Cardiac muscle cell (in vitro differentiated cells and primary cell): ENCODE measurements around the gene PICALM. TPM values are rescaled to one million over a fixed set of nuclear protein-coding genes. Genes with fewer than 3 reads are reported as not detected.

Source experiments
- DNase-seq, 2 donors: peaks; one replicate each; pipeline versions ENCODE4 v3.0.0 to v3.0.0-alpha.2; 2010 to 2017; ENCODE audit warnings: low read depth in 1 of 2, low spot score in 1 of 2
- H3K27ac ChIP-seq: fragments of 200-600 bp; sonication (generic); 2 replicates; pipeline ENCODE4 v1.5.1; 2016
- H3K27me3 ChIP-seq: fragments of 200-600 bp; sonication (generic); 2 replicates; pipeline ENCODE4 v1.6.0; 2016; ENCODE audit warnings: control low read depth
- H3K36me3 ChIP-seq: fragments of 200-600 bp; sonication (generic); 2 replicates; pipeline ENCODE4 v1.5.1; 2016; ENCODE audit warnings: control low read depth
- H3K4me1 ChIP-seq: fragments of 200-600 bp; sonication (generic); 2 replicates; pipeline ENCODE4 v1.8.1; 2017; ENCODE audit warnings: low read depth, mild to moderate bottlenecking, mixed run types
- H3K4me3 ChIP-seq: fragments of 200-600 bp; sonication (generic); 2 replicates; pipeline ENCODE4 v1.5.1; 2016; ENCODE audit warnings: mild to moderate bottlenecking
- H3K9me3 ChIP-seq: fragments of 200-600 bp; sonication (generic); 2 replicates; pipeline ENCODE4 v1.5.1; 2017; ENCODE audit warnings: low read depth, mild to moderate bottlenecking, control low read depth
- polyA plus RNA-seq: library from polyadenylated mRNA; unstranded; fragments of >200 nt; fragmentation: Nextera tagmentation; extraction: Ambion mirVana; gene quantifications from 2 replicates; pipeline ENCODE4 v1.2.1, GENCODE V29; 2016
- total RNA-seq: library from RNA; depleted of rRNA; stranded (reverse); fragments of >200 nt; gene quantifications from 2 replicates; pipeline ENCODE4 v1.2.3, GENCODE V29; 2016
- TF ChIP-seq, protein P1 (sequence below): IDR thresholded peaks from 2 replicates; pipeline ENCODE4 v1.5.1; 2012; ENCODE audit warnings: low read depth, mild to moderate bottlenecking, low read length

Gene PICALM
- total and polyA plus RNA-seq, 2 experiments from 2014 or later, result 49.9 to 110 TPM

DNA sequence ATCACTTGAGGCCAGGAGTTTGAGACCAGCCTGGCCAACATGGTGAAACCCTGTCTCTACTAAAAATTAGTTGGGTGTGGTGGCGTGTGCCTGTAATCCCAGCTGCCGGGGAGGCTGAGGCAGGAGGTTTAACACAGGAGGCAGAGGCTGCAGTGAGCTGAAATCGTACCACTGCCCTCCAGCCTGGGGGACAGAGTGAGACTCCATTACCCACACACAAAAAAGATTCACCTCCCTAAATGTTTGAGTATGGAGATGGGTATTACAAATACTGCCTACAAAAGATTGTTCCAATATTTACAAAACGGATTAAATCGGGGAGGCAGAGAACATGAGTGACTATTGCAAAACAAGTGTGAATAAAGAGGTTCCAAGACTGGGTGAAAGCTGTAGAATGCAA, 98.3 kb downstream of the PICALM start:
- H3K27ac ChIP-seq, result no peak overlapping the region
- H3K4me1 ChIP-seq, result peaks cover 12% of the 10 kb centered on the region
- no peaks in the 10 kb centered on the region for H3K27me3 ChIP-seq
- TF ChIP-seq, protein P1, sequence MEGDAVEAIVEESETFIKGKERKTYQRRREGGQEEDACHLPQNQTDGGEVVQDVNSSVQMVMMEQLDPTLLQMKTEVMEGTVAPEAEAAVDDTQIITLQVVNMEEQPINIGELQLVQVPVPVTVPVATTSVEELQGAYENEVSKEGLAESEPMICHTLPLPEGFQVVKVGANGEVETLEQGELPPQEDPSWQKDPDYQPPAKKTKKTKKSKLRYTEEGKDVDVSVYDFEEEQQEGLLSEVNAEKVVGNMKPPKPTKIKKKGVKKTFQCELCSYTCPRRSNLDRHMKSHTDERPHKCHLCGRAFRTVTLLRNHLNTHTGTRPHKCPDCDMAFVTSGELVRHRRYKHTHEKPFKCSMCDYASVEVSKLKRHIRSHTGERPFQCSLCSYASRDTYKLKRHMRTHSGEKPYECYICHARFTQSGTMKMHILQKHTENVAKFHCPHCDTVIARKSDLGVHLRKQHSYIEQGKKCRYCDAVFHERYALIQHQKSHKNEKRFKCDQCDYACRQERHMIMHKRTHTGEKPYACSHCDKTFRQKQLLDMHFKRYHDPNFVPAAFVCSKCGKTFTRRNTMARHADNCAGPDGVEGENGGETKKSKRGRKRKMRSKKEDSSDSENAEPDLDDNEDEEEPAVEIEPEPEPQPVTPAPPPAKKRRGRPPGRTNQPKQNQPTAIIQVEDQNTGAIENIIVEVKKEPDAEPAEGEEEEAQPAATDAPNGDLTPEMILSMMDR, result no peak
- H3K36me3 ChIP-seq, result peaks cover 29% of the 10 kb centered on the region
- H3K9me3 ChIP-seq, result no peaks in the 10 kb centered on the region
- H3K4me3 ChIP-seq, result no peak overlapping the region
- DNase-seq, result no peak

DNA sequence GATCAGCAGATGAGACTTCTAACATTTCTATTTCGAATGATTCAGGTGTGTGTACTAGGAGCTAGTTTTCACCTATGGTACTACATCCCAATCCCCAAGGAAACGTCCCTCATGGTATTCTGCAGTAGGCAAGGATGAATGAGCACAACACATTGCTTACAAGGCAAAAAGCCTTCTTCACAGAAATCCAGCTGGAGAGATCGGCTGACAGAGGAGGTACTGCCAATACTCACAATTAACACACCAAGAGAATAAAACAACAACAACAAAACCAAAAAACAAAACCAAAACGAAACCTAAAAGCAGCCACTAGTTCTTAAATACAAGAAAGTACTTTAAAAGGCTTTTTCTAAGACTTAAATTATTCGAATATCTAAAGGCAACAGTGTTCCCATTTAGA, 101.4 kb downstream of the PICALM start:
- Histone ChIP-seq H3K27ac (peak overlapping the region; percentile 48), H3K27me3 (no peaks in the 10 kb centered on the region), H3K9me3 (no peaks in the 10 kb centered on the region), H3K4me1 (peaks cover 16% of the 10 kb centered on the region), H3K4me3 (no peak overlapping the region), H3K36me3 (peaks cover 19% of the 10 kb centered on the region)
- TF ChIP-seq, protein P1, result no peak
- DNase-seq, result no peak

GRCh38 chr11:85965202-85965601, 103.7 kb downstream of the PICALM start:
- Histone ChIP-seq H3K27me3 (no peaks in the 10 kb centered on the region), H3K4me3 (no peak overlapping the region), H3K9me3 (no peaks in the 10 kb centered on the region), H3K27ac (no peak overlapping the region), H3K4me1 (peaks cover 37% of the 10 kb centered on the region), H3K36me3 (peaks cover 6% of the 10 kb centered on the region)
- DNase-seq, result no peak
- TF ChIP-seq, protein P1, result no peak

DNA sequence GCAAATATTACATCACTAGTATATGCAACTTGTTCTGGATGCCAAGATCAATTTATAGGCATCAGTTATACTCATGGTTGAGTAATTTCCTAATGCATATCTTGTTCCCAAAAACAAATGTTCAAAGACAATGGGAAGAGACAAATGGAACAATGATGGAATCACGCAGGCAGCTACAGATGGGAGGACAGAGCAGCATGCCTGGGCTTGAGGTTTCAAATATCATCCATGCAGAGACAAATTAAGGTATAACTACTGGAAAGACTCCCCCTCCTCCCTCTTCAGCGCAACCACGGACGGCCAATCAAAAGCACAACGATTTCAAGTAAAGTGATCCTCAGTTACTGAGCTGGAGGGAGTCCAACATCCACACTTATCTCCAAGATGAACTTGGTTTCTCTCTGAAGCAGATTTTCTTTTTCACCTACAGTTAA, 106.9 kb downstream of the PICALM start:
- Histone ChIP-seq H3K4me1 (peaks cover 28% of the 10 kb centered on the region), H3K9me3 (no peaks in the 10 kb centered on the region), H3K4me3 (no peak overlapping the region), H3K27me3 (no peaks in the 10 kb centered on the region), H3K27ac (peak overlapping the region; percentile 88), H3K36me3 (peaks cover 6% of the 10 kb centered on the region)
- peak in 1 of 2 donors; percentile 79 for DNase-seq
- TF ChIP-seq, protein P1, result no peak

DNA sequence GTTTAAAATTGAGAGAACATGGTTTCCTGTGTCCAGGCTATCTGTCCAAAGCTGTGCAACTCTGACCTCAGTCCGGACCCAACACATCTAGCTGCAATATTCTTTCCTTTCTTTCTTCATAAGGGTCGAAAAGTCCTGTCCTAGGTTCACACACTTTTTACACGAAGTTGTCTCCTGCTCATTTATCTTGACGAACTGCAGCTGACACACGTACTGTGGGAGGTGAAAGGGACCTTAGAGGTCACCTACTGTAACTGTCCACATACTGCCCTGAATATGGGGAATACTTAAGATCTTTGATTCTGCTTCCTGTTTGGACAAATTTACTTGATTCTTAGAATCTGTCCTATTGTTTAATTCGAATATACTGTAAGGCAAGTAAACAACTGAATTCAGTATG, 107.8 kb downstream of the PICALM start:
- peak in 1 of 2 donors; percentile 45 for DNase-seq
- peak overlapping the region; percentile 88 for H3K27ac ChIP-seq
- H3K27me3 ChIP-seq, result no peaks in the 10 kb centered on the region
- peaks cover 32% of the 10 kb centered on the region for H3K4me1 ChIP-seq
- H3K36me3 ChIP-seq, result peaks cover 13% of the 10 kb centered on the region
- H3K4me3 ChIP-seq, result no peak overlapping the region
- H3K9me3 ChIP-seq, result no peaks in the 10 kb centered on the region
- TF ChIP-seq, protein P1, result no peak

GRCh38 chr11:85960678-85961077, 108.2 kb downstream of the PICALM start:
- DNase-seq, result no peak
- Histone ChIP-seq H3K36me3 (peaks cover 14% of the 10 kb centered on the region), H3K9me3 (no peaks in the 10 kb centered on the region), H3K4me1 (peaks cover 37% of the 10 kb centered on the region), H3K27me3 (no peaks in the 10 kb centered on the region), H3K27ac (peak overlapping the region; percentile 88), H3K4me3 (no peak overlapping the region)
- TF ChIP-seq, protein P1, result no peak
